Cardiac fibroblast (primary cell): ENCODE results near the gene TBL1X.

Experiments
- DNase-seq, 2 donors: peaks; one replicate each; pipeline versions ENCODE4 v3.0.0 to v3.0.0-alpha.2; 2010; ENCODE audit warnings: low read depth in 2 of 2
- H3K4me3 ChIP-seq, 2 donors: replicated peaks in 1 of 2; 1 replicate in 1 of 2; 2 replicates in 1 of 2; pipeline ENCODE4 v1.5.1; 2011; ENCODE audit warnings: low read depth in 2 of 2, low read length in 2 of 2, mild to moderate bottlenecking in 2 of 2, moderate library complexity in 1 of 2
- CTCF ChIP-seq: IDR thresholded peaks from one replicate; pipeline ENCODE4 v1.5.1; 2011; ENCODE audit warnings: low read depth, mild to moderate bottlenecking, low read length, inconsistent platforms

TBL1X gene

GRCh38 chrX:9557091-9557490 is 92.2 kb downstream of the TBL1X start:
- no peak for TF ChIP-seq CTCF
- H3K4me3 ChIP-seq = no peak overlapping the region
- DNase-seq = no peak

- TF ChIP-seq CTCF = no peak
- no peak overlapping the region for H3K4me3 ChIP-seq
- DNase-seq = no peak
These were observed 92.7 kb downstream of the TBL1X start for GRCh38 chrX:9557521-9557920.

- H3K4me3 ChIP-seq = no peak overlapping the region
- DNase-seq = no peak
- no peak for TF ChIP-seq CTCF
These were observed 93.8 kb downstream of the TBL1X start for GRCh38 chrX:9558615-9559014.

GRCh38 chrX:9560219-9560618 is 95.4 kb downstream of the TBL1X start:
- DNase-seq = no peak
- no peak for TF ChIP-seq CTCF
- H3K4me3 ChIP-seq = no peak overlapping the region

GRCh38 chrX:9561199-9561598 is 96.3 kb downstream of the TBL1X start:
- no peak overlapping the region for H3K4me3 ChIP-seq
- DNase-seq = no peak
- TF ChIP-seq CTCF = no peak

GRCh38 chrX:9562851-9563250 is 98.0 kb downstream of the TBL1X start:
- no peak for TF ChIP-seq CTCF
- peak; percentile 88 to 90 for DNase-seq

GRCh38 chrX:9566150-9566621 is 101.3 kb downstream of the TBL1X start:
- no peak for TF ChIP-seq CTCF
- no peak overlapping the region for H3K4me3 ChIP-seq
- peak; percentile 82 to 88 for DNase-seq

More at GRCh38 chrX:9562851-9563250, 98.0 kb downstream of the TBL1X start:
- H3K4me3 ChIP-seq = no peak overlapping the region
